Upper lobe of left lung (tissue), 4 donors: Measurements from ENCODE around the gene CHST11.

Source experiments
- EP300 ChIP-seq, 4 donors: sonication (generic); formaldehyde crosslinking; IDR thresholded peaks; one replicate each; pipeline ENCODE4 v1.5.1; 2017; ENCODE audit warnings: antibody characterized with exemption in 4 of 4, control low read depth in 2 of 4
- POLR2A ChIP-seq, 4 donors: fragments of 450-650 bp; IDR thresholded peaks; one replicate each; pipeline ENCODE4 v1.5.1; 2016 to 2017; ENCODE audit warnings: antibody characterized with exemption in 4 of 4, mild to moderate bottlenecking in 2 of 4
- TF ChIP-seq, protein P1 (sequence below), 6 experiments: fragments of 450-650 bp in 4 of 6; fragments of 200-600 bp in 2 of 6; sonication (generic) in 2 of 6; IDR thresholded peaks; one replicate each; pipeline ENCODE4 v1.5.1; 2016 to 2019; ENCODE audit warnings: antibody characterized with exemption in 6 of 6

DNA sequence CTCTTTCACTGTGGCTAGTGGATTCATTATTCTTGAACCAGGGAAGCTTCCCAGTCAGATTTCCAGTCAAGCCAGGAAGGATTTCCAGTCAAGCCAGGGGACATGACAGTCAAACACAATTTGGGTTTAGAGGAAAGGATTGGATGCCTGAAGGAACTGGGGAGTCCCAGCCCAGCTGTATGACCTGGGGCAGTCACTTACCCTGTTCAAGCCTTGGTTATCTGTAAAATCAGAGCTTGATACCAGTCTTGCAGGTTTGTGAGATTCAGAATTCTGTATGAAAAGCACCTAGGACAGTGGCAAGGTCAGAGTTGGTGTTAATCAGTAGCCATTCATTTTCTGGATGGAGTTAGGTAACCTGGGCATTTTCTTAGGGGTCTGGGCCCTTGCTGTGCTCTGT is 152.7 kb downstream of the CHST11 start:
- TF ChIP-seq, protein P1, sequence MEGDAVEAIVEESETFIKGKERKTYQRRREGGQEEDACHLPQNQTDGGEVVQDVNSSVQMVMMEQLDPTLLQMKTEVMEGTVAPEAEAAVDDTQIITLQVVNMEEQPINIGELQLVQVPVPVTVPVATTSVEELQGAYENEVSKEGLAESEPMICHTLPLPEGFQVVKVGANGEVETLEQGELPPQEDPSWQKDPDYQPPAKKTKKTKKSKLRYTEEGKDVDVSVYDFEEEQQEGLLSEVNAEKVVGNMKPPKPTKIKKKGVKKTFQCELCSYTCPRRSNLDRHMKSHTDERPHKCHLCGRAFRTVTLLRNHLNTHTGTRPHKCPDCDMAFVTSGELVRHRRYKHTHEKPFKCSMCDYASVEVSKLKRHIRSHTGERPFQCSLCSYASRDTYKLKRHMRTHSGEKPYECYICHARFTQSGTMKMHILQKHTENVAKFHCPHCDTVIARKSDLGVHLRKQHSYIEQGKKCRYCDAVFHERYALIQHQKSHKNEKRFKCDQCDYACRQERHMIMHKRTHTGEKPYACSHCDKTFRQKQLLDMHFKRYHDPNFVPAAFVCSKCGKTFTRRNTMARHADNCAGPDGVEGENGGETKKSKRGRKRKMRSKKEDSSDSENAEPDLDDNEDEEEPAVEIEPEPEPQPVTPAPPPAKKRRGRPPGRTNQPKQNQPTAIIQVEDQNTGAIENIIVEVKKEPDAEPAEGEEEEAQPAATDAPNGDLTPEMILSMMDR (IDR thresholded peaks at IDR 0.05), result no peak
- TF ChIP-seq POLR2A (IDR thresholded peaks at IDR 0.05) (no peak), EP300 (IDR thresholded peaks at IDR 0.05) (no peak)
